Mesenchymal stem cell (in vitro differentiated cells and primary cell): ENCODE results near the gene HOXA3.
A peak's percentile ranks its signal among the peaks of the same experiment; 100 is the strongest.

Source experiments
- DNase-seq: peaks from one replicate; pipeline ENCODE4 v3.0.0-alpha.2; 2013
- H2AFZ ChIP-seq: one replicate; pipeline ENCODE4 v1.6.1; 2013; ENCODE audit warnings: low read depth, mild to moderate bottlenecking, control low read depth, inconsistent platforms, low read length, moderate library complexity
- H2AK5ac ChIP-seq: 2 replicates; pipeline ENCODE4 v1.6.1; 2013; ENCODE audit warnings: low read length, moderate library complexity, mild to moderate bottlenecking, inconsistent platforms; ENCODE audit not compliant: severe bottlenecking
- H2BK120ac ChIP-seq: one replicate; pipeline ENCODE4 v1.6.1; 2013; ENCODE audit warnings: low read depth, mild to moderate bottlenecking, inconsistent platforms, low read length, moderate library complexity
- H2BK12ac ChIP-seq, 2 experiments: one replicate each; pipeline ENCODE4 v1.6.1; 2013; ENCODE audit warnings: inconsistent platforms in 2 of 2, low read length in 2 of 2, mild to moderate bottlenecking in 2 of 2, moderate library complexity in 2 of 2, control low read depth in 1 of 2
- H2BK15ac ChIP-seq: one replicate; pipeline ENCODE4 v1.6.1; 2013; ENCODE audit warnings: mild to moderate bottlenecking, low read depth, inconsistent platforms; ENCODE audit not compliant: poor library complexity, severe bottlenecking
- H2BK5ac ChIP-seq: 2 replicates; pipeline ENCODE4 v1.6.1; 2013; ENCODE audit warnings: low read depth, mild to moderate bottlenecking, low read length, control low read depth, inconsistent platforms; ENCODE audit not compliant: poor library complexity, severe bottlenecking
- H3K14ac ChIP-seq, 2 experiments: one replicate each; pipeline ENCODE4 v1.6.1; 2013; ENCODE audit warnings: inconsistent platforms in 2 of 2, low read length in 2 of 2, control low read depth in 1 of 2, mild to moderate bottlenecking in 1 of 2, moderate library complexity in 1 of 2
- H3K18ac ChIP-seq, 2 experiments: one replicate each; pipeline ENCODE4 v1.6.1; 2013; ENCODE audit warnings: inconsistent platforms in 2 of 2, low read length in 2 of 2, control low read depth in 1 of 2, low read depth in 1 of 2, mild to moderate bottlenecking in 1 of 2
- H3K23ac ChIP-seq, 2 experiments: one replicate each; pipeline ENCODE4 v1.6.1; 2013; ENCODE audit warnings: inconsistent platforms in 2 of 2, low read length in 2 of 2, mild to moderate bottlenecking in 2 of 2, moderate library complexity in 2 of 2, control low read depth in 1 of 2
- H3K27ac ChIP-seq: 2 replicates; pipeline ENCODE4 v1.5.1; 2013; ENCODE audit warnings: mild to moderate bottlenecking, moderate library complexity, low read length, control low read depth, inconsistent platforms; ENCODE audit not compliant: poor library complexity, severe bottlenecking
- H3K27me3 ChIP-seq, 2 experiments: 2 replicates each; pipeline versions ENCODE4 v1.6.1 to v1.7.0; 2013; ENCODE audit warnings: low read length in 2 of 2, mild to moderate bottlenecking in 2 of 2, moderate library complexity in 2 of 2, control low read depth in 1 of 2, inconsistent platforms in 1 of 2; ENCODE audit not compliant: control insufficient read depth in 1 of 2, insufficient read depth in 1 of 2
- H3K36me3 ChIP-seq, 2 experiments: 2 replicates each; pipeline versions ENCODE4 v1.6.1 to v1.7.0; 2013; ENCODE audit warnings: low read length in 2 of 2, control low read depth in 1 of 2, inconsistent platforms in 1 of 2, low read depth in 1 of 2, mild to moderate bottlenecking in 1 of 2; ENCODE audit not compliant: insufficient read depth in 2 of 2, control insufficient read depth in 1 of 2
- H3K4ac ChIP-seq, 2 experiments: one replicate each; pipeline ENCODE4 v1.6.1; 2013; ENCODE audit warnings: inconsistent platforms in 2 of 2, low read length in 2 of 2, mild to moderate bottlenecking in 2 of 2, moderate library complexity in 2 of 2, control low read depth in 1 of 2, low read depth in 1 of 2
- H3K4me1 ChIP-seq: 2 replicates; pipeline ENCODE4 v1.6.1; 2013; ENCODE audit warnings: low read depth, low read length, control low read depth; ENCODE audit not compliant: control insufficient read depth, insufficient read depth
- H3K4me2 ChIP-seq: 2 replicates; pipeline ENCODE4 v1.6.1; 2013; ENCODE audit warnings: low read length, mild to moderate bottlenecking, inconsistent platforms; ENCODE audit not compliant: poor library complexity, severe bottlenecking
- H3K4me3 ChIP-seq, 2 experiments: 2 replicates each; pipeline versions ENCODE4 v1.5.1 to v1.7.0; 2013; ENCODE audit warnings: low read length in 2 of 2, mild to moderate bottlenecking in 2 of 2, control low read depth in 1 of 2, low read depth in 1 of 2; ENCODE audit not compliant: insufficient read depth in 1 of 2
- H3K79me1 ChIP-seq: replicated peaks from 2 replicates; pipeline ENCODE4 v1.6.1; 2013; ENCODE audit warnings: mild to moderate bottlenecking, control low read depth, low read length, inconsistent platforms; ENCODE audit not compliant: poor library complexity, severe bottlenecking
- H3K9ac ChIP-seq: 2 replicates; pipeline ENCODE4 v1.7.0; 2013; ENCODE audit warnings: mild to moderate bottlenecking, low read length, moderate library complexity
- H3K9me3 ChIP-seq: 2 replicates; pipeline ENCODE4 v1.7.0; 2013; ENCODE audit warnings: mild to moderate bottlenecking, low read length; ENCODE audit not compliant: control insufficient read depth
- H4K8ac ChIP-seq: one replicate; pipeline ENCODE4 v1.6.1; 2013; ENCODE audit warnings: inconsistent platforms, mild to moderate bottlenecking, low read length, moderate library complexity
- H4K91ac ChIP-seq: one replicate; pipeline ENCODE4 v1.6.1; 2013; ENCODE audit warnings: mild to moderate bottlenecking, low read length, inconsistent platforms
- WGBS: methylation state at CpG from one replicate; pipeline ENCODE4 v1.1.7; 2013; ENCODE audit warnings: mixed read lengths; 5-methylcytosine and 5-hydroxymethylcytosine counted together

Gene HOXA3

DNA sequence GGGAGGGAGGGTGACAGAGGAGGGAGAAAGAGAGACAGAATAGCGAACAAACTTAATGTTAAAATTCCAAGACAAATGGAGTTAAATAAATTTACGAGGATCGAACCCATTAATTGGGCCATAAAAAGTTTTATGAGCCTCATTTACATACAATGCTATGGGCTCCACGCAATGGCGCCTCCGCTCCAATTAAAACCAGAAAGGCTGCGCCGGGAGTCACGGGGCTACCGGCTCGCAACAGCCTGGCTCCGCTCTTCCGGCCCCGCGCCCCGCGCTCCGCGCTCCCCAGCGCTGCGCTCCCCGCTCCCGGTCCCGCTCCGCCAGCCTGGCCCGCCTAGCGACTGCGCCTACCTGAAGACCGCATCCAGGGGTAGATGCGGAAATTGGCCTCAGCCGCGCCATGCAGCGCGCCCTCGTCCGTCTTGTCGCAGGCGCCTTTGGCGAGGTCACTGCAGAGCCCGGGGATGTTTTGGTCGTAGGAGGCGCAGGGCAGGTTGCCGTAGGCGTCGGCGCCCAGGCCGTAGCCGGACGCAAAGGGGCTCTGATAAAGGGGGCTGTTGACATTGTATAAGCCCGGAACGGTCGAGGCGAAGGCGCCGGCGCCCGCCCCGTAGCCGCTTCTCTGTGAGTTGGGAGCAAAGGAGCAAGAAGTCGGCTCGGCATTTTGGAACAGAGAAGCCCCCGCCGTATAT, 3.6 kb upstream of the HOXA3 start:
- Histone ChIP-seq H3K18ac (peak overlapping the region; percentile 34 to 41), H3K4me1 (peaks cover 16% of the 10 kb centered on the region), H3K4me2 (no peak overlapping the region), H3K27me3 (peaks cover 0 to 78% of the 10 kb centered on the region in 2 experiments), H2BK120ac (no peak overlapping the region), H3K14ac (no peak overlapping the region), H2BK15ac (no peak overlapping the region), H3K4me3 (peak overlapping the region; percentile 32 to 82), H3K36me3 (peaks cover 0 to 26% of the 10 kb centered on the region in 2 experiments), H2BK12ac (no peak overlapping the region), H3K9ac (peak overlapping the region; percentile 90), H2BK5ac (no peak overlapping the region), H3K27ac (no peak overlapping the region), H3K4ac (no peak overlapping the region), H3K23ac (peak overlapping the region in 1 of 2 experiments; percentile 41), H3K9me3 (no peaks in the 10 kb centered on the region), H4K8ac (peak overlapping the region; percentile 47), H3K79me1 (peaks cover 8% of the 10 kb centered on the region), H4K91ac (no peak overlapping the region), H2AFZ (peak overlapping the region; percentile 36), H2AK5ac (no peak overlapping the region)
- 31% methylated on average over 63 of the region's 63 CpGs for WGBS
- no peak for DNase-seq

DNA sequence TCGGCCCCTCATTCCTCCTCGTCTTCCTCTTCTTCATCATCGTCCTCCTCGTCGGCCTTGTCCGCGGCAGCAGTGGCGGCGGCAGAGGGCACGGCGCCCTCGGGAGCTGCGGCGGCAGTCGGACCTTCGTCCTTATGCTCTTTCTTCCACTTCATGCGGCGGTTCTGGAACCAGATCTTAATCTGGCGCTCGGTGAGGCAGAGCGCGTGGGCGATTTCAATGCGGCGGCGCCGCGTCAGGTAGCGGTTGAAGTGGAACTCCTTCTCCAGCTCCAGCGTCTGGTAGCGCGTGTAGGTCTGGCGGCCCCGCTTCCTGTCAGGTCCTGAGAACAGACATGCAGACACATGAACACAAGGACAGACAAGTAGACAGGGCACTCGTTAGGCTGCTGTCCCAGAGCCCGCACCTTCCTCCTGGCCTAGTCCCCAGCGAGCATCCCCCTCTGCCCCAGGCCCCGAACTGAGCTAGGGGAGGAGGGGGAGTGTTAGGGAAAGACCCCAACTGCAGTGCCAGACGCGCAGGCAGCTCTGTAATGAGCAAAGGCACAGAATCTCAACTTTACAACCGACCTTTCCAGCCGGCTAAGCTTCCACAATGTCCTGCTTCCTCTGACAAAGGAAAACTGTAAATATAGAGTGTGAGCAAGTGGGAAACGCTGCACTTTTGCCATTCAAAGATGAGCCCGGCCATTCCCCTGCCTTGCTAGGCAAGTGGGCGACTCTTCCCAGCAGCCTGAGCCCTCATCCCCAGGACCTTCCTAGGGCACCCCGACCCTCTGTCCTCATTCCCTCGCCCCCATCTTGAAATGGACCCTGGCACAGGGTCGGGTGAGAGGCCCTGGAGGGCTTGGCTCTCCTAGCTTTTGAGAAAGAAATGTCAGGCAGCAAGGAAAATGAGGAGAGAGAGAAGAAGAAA, 2.8 kb upstream of the HOXA3 start:
- no peaks in the 10 kb centered on the region for H3K9me3 ChIP-seq
- no peak overlapping the region for H3K14ac ChIP-seq
- peak overlapping the region in 1 of 2 experiments; percentile 45 for H2BK12ac ChIP-seq
- peak overlapping the region; percentile 92 for H4K8ac ChIP-seq
- H2AK5ac ChIP-seq, result no peak overlapping the region
- no peak overlapping the region for H2BK120ac ChIP-seq
- no peak overlapping the region for H2BK5ac ChIP-seq
- no peak overlapping the region for H3K4me2 ChIP-seq
- peak overlapping the region in 1 of 2 experiments; percentile 82 for H3K4me3 ChIP-seq
- H3K27me3 ChIP-seq, result peaks cover 0 to 78% of the 10 kb centered on the region in 2 experiments
- H3K36me3 ChIP-seq, result peaks cover 0 to 31% of the 10 kb centered on the region in 2 experiments
- WGBS, result 40% methylated on average over 43 of the region's 48 CpGs
- peak overlapping the region; percentile 15 for H2AFZ ChIP-seq
- peak overlapping the region; percentile 13 to 24 for H3K18ac ChIP-seq
- peak overlapping the region; percentile 90 for H3K9ac ChIP-seq
- no peak overlapping the region for H3K4ac ChIP-seq
- no peak overlapping the region for H3K27ac ChIP-seq
- DNase-seq, result no peak
- H3K23ac ChIP-seq, result peak overlapping the region in 1 of 2 experiments; percentile 81
- H2BK15ac ChIP-seq, result no peak overlapping the region
- H3K79me1 ChIP-seq, result peaks cover 7% of the 10 kb centered on the region
- peaks cover 13% of the 10 kb centered on the region for H3K4me1 ChIP-seq
- no peak overlapping the region for H4K91ac ChIP-seq

GRCh38 chr7:27154369-27154768, 2.0 kb upstream of the HOXA3 start:
- Histone ChIP-seq H2BK120ac (no peak overlapping the region), H3K14ac (no peak overlapping the region), H3K36me3 (peaks cover 0 to 31% of the 10 kb centered on the region in 2 experiments), H3K4me1 (peaks cover 11% of the 10 kb centered on the region), H3K23ac (no peak overlapping the region), H3K9ac (peak overlapping the region; percentile 90), H3K4me3 (peak overlapping the region in 1 of 2 experiments; percentile 82), H3K4me2 (no peak overlapping the region), H2AFZ (no peak overlapping the region), H3K4ac (no peak overlapping the region), H4K91ac (no peak overlapping the region), H3K9me3 (no peaks in the 10 kb centered on the region), H3K79me1 (peaks cover 9% of the 10 kb centered on the region), H2BK15ac (no peak overlapping the region), H2BK5ac (no peak overlapping the region), H2BK12ac (no peak overlapping the region), H3K27ac (no peak overlapping the region), H3K27me3 (peaks cover 0 to 78% of the 10 kb centered on the region in 2 experiments), H3K18ac (no peak overlapping the region), H4K8ac (no peak overlapping the region), H2AK5ac (no peak overlapping the region)
- 78% methylated on average over 8 of the region's 10 CpGs for WGBS
- no peak for DNase-seq

DNA sequence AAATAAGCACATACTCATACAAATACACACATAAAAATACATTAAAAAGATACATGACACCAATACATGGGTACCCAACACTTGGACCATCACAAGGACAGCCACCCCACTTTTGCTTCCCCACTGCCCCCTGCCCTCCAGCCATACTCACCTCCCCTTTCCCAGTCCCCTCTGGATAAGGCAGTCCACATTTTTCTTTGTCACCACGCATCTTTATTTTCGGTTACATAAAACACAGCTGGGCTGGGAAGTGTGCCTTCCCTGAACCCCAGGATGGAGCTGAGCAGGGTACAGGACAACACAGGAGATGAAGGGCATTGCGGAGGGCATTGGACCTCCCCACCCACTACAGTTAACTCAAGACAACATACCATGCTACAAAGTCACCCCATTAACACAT, 1.1 kb upstream of the HOXA3 start:
- peaks cover 0 to 30% of the 10 kb centered on the region in 2 experiments for H3K36me3 ChIP-seq
- no peak overlapping the region for H4K8ac ChIP-seq
- H3K9ac ChIP-seq, result peak overlapping the region; percentile 90
- H3K18ac ChIP-seq, result no peak overlapping the region
- H3K23ac ChIP-seq, result no peak overlapping the region
- no peak overlapping the region for H2BK12ac ChIP-seq
- no peak overlapping the region for H2AFZ ChIP-seq
- peaks cover 0 to 75% of the 10 kb centered on the region in 2 experiments for H3K27me3 ChIP-seq
- no peak overlapping the region for H3K14ac ChIP-seq
- no peaks in the 10 kb centered on the region for H3K9me3 ChIP-seq
- H3K4me1 ChIP-seq, result peaks cover 12% of the 10 kb centered on the region
- H4K91ac ChIP-seq, result no peak overlapping the region
- no peak overlapping the region for H3K27ac ChIP-seq
- peak overlapping the region in 1 of 2 experiments; percentile 82 for H3K4me3 ChIP-seq
- no peak overlapping the region for H2BK5ac ChIP-seq
- DNase-seq, result no peak
- peaks cover 11% of the 10 kb centered on the region for H3K79me1 ChIP-seq
- no peak overlapping the region for H2BK120ac ChIP-seq
- H3K4ac ChIP-seq, result no peak overlapping the region
- no peak overlapping the region for H3K4me2 ChIP-seq
- no peak overlapping the region for H2BK15ac ChIP-seq
- no peak overlapping the region for H2AK5ac ChIP-seq
- WGBS, result 98% methylated on average over 3 of the region's 3 CpGs
